ENCODE results near the gene PRKAA1.

Gene PRKAA1

DNA sequence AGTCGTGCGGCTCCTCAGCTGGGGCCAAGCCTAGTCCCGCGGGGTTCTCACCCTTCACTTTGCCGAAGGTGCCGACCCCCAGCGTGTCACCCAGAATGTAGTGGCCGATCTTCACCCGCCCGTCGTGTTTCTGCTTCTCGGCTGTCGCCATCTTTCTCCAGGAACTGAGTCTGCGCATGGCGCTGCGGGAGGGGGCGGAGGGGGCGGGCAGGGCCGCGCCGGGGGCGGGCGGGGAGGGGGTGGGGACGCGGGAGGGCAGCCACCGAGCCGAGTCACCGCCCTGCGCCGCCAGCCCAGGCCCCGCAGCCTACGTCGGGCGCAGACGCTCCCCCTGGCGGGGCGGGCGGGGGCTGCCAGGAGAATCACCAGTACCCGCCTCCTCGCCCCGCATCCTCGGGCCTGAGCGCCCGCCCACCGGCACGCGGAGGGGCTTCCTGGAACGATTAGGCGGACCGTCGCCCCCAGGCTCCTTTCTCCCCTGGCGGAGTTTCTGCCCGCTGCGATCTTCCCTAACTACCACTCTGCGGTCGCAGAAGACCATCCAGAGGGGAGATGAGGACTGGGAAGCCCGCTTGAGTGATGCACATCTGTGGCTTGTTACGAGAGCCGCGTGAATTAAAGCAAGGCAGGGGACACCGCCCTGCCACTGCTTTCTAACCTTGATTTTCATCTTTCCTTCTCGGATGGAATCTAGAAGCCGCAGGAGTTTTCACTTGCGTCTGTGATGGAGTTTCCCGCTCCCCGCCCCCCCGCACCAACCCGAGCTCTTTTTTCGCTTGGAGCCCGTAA lies at the start of gene PRKAA1:
TSS of gene PRKAA1 (minus strand) at position 363 of the 789 bp plus-strand sequence. CDS start at position 178, 185 bp downstream.
- peak; percentile 75 for DNase-seq (ENCODE audit: low read depth, low spot score)

DNA sequence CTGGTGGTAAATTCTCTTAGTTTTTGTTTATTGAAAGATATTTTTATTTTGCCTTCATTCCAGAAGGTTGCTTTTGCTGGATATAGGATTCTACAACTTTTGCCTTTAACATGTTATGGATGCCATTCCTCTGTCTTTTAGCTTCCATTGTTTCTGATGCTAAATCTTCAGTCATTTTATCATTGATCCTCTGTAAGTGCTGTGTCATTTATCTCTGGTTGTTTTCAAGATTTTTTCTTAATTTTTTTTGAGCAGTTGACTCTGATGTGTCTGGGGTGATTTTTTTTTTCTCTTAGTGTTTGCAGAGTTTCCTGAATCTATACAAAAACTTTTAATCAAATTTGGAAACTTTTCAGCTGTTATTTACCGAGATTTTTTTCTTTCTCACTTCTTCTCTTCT lies 49.4 kb upstream of the PRKAA1 start:
- no peak for DNase-seq (ENCODE audit: low read depth, low spot score)

GRCh38 chr5:40846371-40846770 lies 48.2 kb upstream of the PRKAA1 start:
- DNase-seq (ENCODE audit: low read depth, low spot score) = no peak

DNA sequence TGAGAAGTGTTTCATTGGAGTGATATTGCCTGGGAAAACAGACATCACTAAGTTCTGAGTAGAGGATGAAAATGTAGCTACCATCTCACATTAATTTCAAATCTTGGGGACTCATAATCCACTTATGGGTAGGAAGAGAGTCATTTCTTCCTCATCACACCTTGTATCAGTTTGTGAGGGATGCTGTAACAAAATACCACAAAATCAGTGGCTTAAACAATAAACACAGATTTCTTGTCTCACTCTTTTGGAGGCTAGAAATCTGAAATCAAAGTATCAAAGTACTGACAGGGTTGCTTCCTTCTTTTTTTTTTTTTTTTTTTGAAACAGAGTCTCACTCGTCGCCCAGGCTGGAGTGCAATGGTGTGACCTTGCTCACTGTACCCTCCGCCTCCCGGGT lies 46.4 kb upstream of the PRKAA1 start:
- no peak for DNase-seq (ENCODE audit: low read depth, low spot score)

DNA sequence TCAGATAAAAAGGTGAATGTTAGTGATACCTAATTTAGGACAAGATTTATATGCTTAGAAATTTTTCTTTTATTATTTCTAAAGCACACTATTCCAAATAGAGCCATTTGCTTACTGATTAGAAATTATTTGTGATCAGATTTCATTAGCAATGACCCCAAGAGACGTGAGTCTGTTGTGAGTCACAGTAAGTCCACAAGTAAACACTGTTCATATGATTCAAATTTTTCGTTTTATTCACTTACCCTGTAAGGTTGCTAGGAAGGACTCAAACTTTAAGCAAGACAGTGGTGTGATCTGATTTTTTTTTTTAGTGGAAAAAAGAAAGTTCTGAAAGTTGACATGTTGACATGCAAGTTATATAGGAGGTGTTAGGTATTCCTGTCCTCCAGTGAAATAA lies 44.2 kb upstream of the PRKAA1 start:
- DNase-seq (ENCODE audit: low read depth, low spot score) = no peak

GRCh38 chr5:40841068-40841805 lies 43.1 kb upstream of the PRKAA1 start, which contains the start of gene CARD6:
Gene CARD6 (plus strand): TSS chr5:40841367. CDS start chr5:40841383, 16 bp downstream.
- DNase-seq (ENCODE audit: low read depth, low spot score) = no peak

DNA sequence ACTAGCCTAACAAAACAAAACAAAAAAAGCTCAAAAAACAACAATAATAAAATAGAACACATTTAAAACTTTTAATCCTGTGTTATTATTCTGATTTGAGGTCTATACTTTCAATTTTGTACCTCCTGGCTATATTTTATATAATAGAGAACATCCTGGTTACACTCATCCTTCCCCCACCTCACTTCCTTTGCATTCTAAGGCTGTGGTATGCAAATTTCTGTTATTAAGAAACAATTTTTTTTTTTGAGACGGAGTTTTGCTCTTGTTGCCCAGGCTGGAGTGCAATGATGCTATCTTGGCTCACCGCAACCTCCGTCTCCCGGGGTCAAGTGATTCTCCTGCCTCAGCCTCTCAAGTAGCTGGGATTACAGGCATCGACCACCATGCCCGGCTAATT lies 39.9 kb upstream of the PRKAA1 start:
- DNase-seq (ENCODE audit: low read depth, low spot score) = no peak

GRCh38 chr5:40834849-40835787 lies 36.9 kb upstream of the PRKAA1 start, which contains the start of gene RPL37:
Gene RPL37 (minus strand): TSS chr5:40835222. CDS start chr5:40835185, 37 bp downstream.
- peak; percentile 82 for DNase-seq (ENCODE audit: low read depth, low spot score)

- no peak for DNase-seq (ENCODE audit: low read depth, low spot score)
These were observed 36.2 kb upstream of the PRKAA1 start for GRCh38 chr5:40834391-40834848.

- DNase-seq (ENCODE audit: low read depth, low spot score) = no peak
These were observed 35.6 kb upstream of the PRKAA1 start for GRCh38 chr5:40833712-40834229.

GRCh38 chr5:40832345-40832744 lies 34.2 kb upstream of the PRKAA1 start:
- no peak for DNase-seq (ENCODE audit: low read depth, low spot score)

- DNase-seq (ENCODE audit: low read depth, low spot score) = no peak
These were observed 33.4 kb upstream of the PRKAA1 start for GRCh38 chr5:40831346-40832210.

DNA sequence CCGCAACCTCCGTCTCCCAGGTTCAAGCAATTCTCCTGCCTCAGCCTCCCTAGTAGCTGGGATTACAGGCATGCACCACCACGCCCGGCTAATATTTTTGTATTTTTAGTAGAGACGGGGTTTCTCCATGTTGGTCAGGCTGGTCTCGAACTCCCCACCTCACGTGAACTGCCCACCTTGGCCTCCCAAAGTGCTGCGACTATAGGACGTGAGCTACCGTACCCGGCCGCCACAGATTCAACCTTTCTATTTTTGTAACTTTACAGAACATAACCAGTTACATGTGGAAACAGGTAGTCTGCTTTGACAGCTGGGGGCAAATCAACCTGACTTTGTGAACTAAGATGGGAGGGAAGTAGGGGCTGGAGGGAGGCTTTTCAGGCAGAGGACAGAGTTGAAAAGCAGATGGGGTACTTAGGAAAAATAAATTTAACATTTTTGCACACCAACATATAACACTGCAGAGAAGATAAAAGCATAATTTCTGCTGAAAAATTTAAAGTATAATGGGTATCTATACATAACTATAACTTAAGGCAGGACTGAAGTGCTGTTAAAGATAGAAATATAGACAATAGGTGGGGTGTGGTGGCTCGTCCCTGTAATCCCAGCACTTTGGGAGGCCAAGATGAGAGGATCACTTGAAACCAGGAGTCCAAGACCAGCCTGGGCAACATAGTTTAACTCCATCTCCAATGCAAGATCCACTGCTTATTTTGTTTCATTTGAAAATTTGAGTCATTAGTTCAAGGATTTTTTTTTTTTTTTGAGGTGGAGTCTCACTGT lies 31.8 kb upstream of the PRKAA1 start:
- no peak for DNase-seq (ENCODE audit: low read depth, low spot score)

GRCh38 chr5:40828690-40829661 lies 30.8 kb upstream of the PRKAA1 start:
- no peak for DNase-seq (ENCODE audit: low read depth, low spot score)

- DNase-seq (ENCODE audit: low read depth, low spot score) = no peak
These were observed 30.0 kb upstream of the PRKAA1 start for GRCh38 chr5:40828021-40828631.

DNA sequence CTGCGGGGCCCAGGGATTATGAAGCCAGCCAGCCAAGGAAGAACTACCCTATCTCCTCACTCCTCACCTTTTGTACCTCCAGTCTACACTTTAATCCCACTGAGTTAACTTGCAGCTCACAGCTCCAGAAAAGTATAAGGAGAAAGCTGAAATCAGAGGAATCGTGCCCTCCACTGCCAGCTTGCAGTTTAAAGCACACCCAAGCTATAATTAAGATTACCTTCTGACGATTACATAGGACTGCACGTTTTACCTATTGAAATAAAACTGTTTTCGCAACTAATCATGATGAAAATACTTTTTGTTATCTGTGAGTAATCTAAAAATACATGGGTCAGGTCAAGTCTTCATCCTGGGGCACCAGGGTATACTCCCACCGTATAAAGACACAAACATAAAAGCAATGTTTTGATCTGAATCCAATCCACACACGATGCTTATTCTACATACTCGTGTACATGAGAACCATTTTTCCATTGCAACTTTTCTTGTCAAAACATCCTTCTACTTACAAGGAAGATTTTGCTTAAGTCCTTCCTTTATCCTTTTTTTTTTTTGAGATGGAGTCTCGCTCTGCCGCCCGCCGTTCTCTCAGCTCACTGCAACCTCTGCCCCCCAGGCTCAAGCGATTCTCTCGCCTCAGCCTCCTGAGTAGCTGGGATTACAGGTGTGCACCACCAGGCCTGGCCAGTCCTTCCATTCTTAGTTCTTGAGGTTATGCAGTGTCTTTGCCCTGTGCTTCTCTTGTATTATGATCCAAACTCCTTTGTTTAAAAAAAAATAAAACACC lies 29.2 kb upstream of the PRKAA1 start:
- no peak for DNase-seq (ENCODE audit: low read depth, low spot score)

Data from activated CD4-positive, CD25-positive, alpha-beta regulatory T cell treated with anti-CD3 and anti-CD28 coated beads, Interleukin-2, amount 50 U/mL, for 16 hours (primary cell).